Activated naive CD4-positive, alpha-beta T cell treated with anti-CD3 and anti-CD28 coated beads, Interleukin-2, amount 50 U/mL, for 24 hours (primary cell): ENCODE results near the gene C1QL1.

Experiments used
- H3K27ac Mint-ChIP-seq: one replicate; pipeline ENCODE4 v1.8.0; 2021; ENCODE audit warnings: mild to moderate bottlenecking, mixed read lengths
- H3K27me3 Mint-ChIP-seq: one replicate; pipeline ENCODE4 v1.8.0; 2021; ENCODE audit warnings: mixed read lengths
- H3K36me3 Mint-ChIP-seq: one replicate; pipeline ENCODE4 v1.8.0; 2021; ENCODE audit warnings: mixed read lengths
- H3K4me1 Mint-ChIP-seq: one replicate; pipeline ENCODE4 v1.8.0; 2021; ENCODE audit warnings: mixed read lengths
- H3K4me3 Mint-ChIP-seq: one replicate; pipeline ENCODE4 v1.8.0; 2021; ENCODE audit warnings: mild to moderate bottlenecking, mixed read lengths
- H3K9me3 Mint-ChIP-seq: one replicate; pipeline ENCODE4 v1.8.0; 2021; ENCODE audit warnings: mixed read lengths

The C1QL1 gene

DNA sequence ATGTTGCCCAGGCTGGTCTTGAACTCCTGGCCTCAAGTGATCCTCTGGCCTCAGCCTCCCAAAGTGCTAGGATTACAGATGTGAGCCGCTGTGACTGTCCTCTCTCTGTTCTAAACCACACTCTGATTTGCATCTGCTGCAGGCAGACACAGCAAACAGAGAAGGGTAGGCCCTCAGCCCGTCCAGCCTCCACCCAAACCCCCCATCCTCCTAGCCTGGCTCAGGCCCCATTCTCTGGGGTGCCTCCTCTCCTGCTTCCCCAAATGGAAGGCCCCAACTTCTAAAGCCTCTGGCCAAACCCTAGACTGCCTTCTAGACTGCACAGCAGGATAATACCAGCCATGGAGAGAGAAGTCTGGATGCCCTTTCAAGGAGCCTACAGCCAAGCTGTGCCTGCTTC is 48.7 kb downstream of the C1QL1 start:
- Mint-ChIP-seq H3K4me3 (no peak overlapping the region), H3K36me3 (no peaks in the 10 kb centered on the region), H3K4me1 (no peaks in the 10 kb centered on the region), H3K9me3 (no peaks in the 10 kb centered on the region), H3K27ac (no peak overlapping the region), H3K27me3 (peaks cover 2% of the 10 kb centered on the region)

DNA sequence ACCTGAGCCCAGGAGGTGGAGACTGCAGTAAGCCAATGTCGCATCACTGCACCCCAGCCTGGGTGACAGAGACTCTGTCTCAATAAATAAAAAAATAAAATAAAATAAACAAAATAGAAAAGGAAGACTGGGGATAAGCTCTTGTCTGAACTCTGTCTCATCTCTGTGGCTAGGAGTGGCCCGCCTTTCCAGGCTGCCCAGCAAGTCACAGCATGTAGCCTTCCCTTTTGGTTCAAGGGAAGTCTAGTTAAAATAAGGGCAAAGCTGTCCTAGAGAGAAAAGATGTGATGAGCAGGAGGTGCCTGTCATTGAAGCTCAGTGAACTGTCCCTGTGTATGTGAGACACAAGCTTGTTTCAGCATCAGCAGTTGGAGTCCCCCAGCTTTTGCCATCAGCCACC is 50.1 kb downstream of the C1QL1 start:
- H3K4me3 Mint-ChIP-seq, result no peak overlapping the region
- H3K27ac Mint-ChIP-seq, result no peak overlapping the region
- no peaks in the 10 kb centered on the region for H3K9me3 Mint-ChIP-seq
- H3K27me3 Mint-ChIP-seq, result peaks cover 6% of the 10 kb centered on the region
- peaks cover 6% of the 10 kb centered on the region for H3K4me1 Mint-ChIP-seq
- H3K36me3 Mint-ChIP-seq, result no peaks in the 10 kb centered on the region

DNA sequence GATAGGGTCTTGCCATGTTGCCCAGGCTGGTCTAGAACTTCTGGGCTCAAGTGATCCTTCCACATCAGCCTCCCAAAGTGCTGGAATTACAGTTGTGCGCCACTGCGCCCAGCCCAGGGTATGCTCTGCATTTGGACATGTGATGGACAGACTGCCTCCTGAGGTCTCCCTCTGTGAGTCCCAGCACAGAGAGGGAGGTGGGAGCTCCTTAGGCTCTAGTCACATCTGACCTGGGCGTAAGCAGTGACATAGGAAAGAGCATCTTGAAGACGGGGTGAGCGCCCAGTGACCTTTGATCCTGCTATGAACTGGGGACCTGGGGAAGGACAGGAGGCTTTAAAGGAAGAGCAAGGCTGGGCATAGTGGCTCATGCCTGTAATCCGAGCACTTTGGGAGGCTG is 50.6 kb downstream of the C1QL1 start:
- Mint-ChIP-seq H3K27ac (no peak overlapping the region), H3K27me3 (peaks cover 8% of the 10 kb centered on the region), H3K9me3 (no peaks in the 10 kb centered on the region), H3K4me1 (peaks cover 8% of the 10 kb centered on the region), H3K36me3 (no peaks in the 10 kb centered on the region), H3K4me3 (no peak overlapping the region)

DNA sequence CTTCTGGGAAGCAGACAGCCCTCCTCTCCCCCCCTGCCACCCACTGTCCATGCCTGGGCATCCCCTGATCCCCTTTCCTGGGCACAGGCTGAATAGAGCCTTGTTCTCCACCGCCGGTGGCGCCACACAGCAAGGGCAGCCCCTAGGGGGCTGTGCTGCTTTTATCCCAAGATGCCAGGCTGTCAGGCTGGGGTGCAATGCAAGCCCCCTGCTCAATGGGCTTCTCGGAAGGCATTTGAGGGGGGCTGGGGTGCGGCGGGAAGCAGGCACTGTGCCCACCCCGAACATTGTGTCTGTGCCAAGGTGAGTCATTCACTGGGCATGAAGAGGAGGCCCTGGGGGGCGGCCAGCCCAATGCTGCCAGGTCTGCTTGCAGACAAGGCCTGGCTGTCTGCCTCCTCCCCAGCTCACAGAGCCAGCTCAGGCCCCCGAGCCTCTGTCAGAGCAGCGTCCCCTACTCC is 51.3 kb downstream of the C1QL1 start:
- Mint-ChIP-seq H3K27me3 (peaks cover 10% of the 10 kb centered on the region), H3K4me3 (no peak overlapping the region), H3K4me1 (peaks cover 10% of the 10 kb centered on the region), H3K27ac (no peak overlapping the region), H3K9me3 (no peaks in the 10 kb centered on the region), H3K36me3 (no peaks in the 10 kb centered on the region)

DNA sequence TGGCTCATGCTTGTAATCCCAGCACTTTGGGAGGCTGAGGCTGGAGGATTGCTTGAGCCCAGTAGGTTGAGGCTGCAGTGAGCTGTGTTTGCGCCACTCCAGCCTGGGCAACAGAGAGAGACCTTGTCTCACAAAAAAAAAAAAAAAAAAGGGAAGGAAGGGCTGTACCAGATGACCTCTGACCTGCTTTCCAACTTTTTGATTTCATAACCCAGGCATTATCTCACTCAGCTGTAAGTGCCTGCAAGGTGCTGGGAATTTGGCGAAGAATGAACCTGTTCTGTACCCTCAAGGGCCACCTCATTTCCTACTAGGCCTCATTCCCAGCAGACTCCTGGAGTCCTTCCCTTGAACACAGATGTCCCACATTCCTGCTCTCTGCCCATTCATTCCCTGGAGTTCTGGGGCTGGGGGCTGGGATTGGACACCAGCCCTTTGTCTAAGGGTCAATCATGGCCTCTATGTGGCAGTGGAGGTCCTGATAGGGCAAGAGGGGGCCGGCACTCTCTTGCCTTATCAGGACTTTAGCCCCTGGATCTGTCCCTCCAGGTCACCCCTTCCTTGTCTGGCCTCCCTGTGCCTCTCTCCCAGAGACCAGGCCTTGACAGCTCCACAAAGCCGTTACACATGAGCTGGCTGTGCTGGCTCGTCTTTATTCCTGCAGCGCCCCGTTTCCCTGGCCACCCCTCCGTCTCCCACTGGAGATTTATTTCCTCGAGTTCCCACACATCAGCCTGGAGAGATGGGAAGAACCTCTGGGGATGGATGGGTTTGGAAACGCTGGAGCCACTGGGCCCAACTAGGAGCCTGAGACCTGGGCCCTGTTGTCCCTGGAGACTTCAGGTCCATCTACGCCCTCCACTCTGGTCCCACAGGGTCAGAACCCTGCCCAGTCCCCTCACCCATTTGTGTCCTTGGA is 52.0 kb downstream of the C1QL1 start:
- Mint-ChIP-seq H3K27ac (no peak overlapping the region), H3K36me3 (no peaks in the 10 kb centered on the region), H3K4me3 (no peak overlapping the region), H3K9me3 (no peaks in the 10 kb centered on the region), H3K4me1 (peaks cover 10% of the 10 kb centered on the region), H3K27me3 (peaks cover 10% of the 10 kb centered on the region)

DNA sequence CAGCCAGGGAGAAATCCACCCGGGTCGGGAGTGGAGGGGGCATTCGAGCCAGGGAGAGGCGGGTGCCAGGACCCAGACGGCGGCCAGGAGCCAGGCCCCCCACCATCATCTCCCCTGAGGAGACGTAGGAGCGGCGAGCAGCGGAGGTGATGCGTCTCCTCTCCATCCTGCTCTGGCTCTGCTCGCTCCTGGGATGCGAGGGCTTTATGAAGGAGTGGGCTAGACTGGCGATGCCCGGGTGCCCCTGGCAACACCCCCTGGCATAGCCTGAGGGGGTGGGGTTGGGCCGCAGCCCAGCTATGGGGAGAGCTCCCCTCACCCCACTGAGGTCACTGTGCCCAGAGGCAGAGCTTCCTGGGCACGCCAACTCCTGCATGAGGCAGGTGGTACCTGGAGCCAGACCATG is 52.8 kb downstream of the C1QL1 start, which contains the start of gene GFAP:
TSS of gene GFAP (minus strand) at position 180 of the 406 bp plus-strand sequence. CDS start at position 166, 14 bp downstream.
- Mint-ChIP-seq H3K27ac (no peak within 1 kb of the TSS), H3K4me1 (peaks cover 16% of the 10 kb centered on the region), H3K36me3 (no peaks in the 10 kb centered on the region), H3K4me3 (no peak within 1 kb of the TSS), H3K9me3 (no peaks in the 10 kb centered on the region), H3K27me3 (peaks cover 13% of the 10 kb centered on the region)

DNA sequence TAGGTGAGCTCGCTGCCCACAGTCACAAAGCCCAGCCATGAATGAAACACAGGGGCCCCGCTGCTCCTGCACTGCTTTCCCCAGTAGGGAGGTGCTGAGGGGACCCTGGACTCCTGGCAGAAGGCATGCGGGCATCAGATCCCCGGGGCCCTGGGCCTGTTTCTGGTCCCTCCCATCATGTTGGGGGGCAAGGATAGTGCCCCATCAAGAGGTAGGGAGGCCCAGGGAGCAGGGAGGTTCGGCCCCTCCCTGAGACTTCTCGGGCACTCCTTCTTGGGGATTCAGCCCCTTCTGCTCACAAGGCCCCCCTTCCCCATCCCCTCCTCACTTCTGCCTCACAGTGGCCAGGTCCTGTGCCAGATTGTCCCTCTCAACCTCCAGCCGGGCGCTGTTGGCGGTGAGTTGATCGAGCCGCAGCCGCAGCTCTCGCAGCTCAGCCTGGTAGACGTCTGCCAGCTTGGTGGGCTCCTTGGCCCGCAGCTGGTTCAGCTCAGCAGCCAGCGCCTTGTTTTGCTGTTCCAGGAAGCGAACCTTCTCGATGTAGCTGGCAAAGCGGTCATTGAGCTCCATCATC is 53.3 kb downstream of the C1QL1 start:
- no peak overlapping the region for H3K4me3 Mint-ChIP-seq
- peaks cover 16% of the 10 kb centered on the region for H3K4me1 Mint-ChIP-seq
- H3K27ac Mint-ChIP-seq, result no peak overlapping the region
- H3K36me3 Mint-ChIP-seq, result no peaks in the 10 kb centered on the region
- no peaks in the 10 kb centered on the region for H3K9me3 Mint-ChIP-seq
- H3K27me3 Mint-ChIP-seq, result peaks cover 13% of the 10 kb centered on the region

DNA sequence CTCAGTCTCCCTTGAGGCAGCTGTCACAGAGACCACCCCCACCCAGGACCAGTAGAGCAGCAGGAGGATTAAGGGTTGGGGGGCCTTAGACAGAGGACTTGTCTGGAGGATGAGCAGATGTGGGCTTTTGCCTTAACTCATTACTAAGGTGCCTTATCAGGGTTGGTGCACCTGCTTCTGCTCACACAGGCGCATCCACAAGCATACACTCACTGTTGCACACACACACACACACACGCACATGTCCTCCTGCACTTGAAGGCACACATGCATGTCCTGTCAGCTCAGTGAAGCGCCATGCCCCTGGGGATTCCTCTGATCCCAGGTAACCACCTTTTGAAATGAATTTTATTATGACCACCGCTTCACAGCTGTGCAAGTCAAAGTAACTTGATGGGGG is 54.0 kb downstream of the C1QL1 start:
- Mint-ChIP-seq H3K4me1 (peaks cover 16% of the 10 kb centered on the region), H3K4me3 (no peak overlapping the region), H3K9me3 (no peaks in the 10 kb centered on the region), H3K27ac (no peak overlapping the region), H3K27me3 (peaks cover 13% of the 10 kb centered on the region), H3K36me3 (no peaks in the 10 kb centered on the region)

DNA sequence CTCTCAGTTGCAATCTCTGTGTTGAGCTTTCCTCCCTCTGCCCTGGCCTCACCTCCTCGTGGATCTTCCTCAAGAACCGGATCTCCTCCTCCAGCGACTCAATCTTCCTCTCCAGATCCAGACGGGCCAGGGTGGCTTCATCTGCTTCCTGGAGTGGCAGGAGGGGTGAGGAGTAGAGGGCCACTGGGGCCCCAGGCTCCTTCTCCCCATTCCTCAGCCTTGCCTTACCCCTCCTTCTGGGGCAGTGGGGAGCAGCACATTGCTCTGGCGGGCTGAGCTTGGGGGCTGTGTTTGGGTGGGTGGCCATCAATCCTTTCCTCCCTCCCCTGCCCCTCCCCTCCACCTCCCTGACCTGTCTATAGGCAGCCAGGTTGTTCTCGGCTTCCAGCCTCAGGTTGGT is 54.4 kb downstream of the C1QL1 start:
- no peaks in the 10 kb centered on the region for H3K36me3 Mint-ChIP-seq
- H3K4me1 Mint-ChIP-seq, result peaks cover 16% of the 10 kb centered on the region
- no peak overlapping the region for H3K4me3 Mint-ChIP-seq
- H3K27me3 Mint-ChIP-seq, result peaks cover 13% of the 10 kb centered on the region
- H3K9me3 Mint-ChIP-seq, result no peaks in the 10 kb centered on the region
- no peak overlapping the region for H3K27ac Mint-ChIP-seq

DNA sequence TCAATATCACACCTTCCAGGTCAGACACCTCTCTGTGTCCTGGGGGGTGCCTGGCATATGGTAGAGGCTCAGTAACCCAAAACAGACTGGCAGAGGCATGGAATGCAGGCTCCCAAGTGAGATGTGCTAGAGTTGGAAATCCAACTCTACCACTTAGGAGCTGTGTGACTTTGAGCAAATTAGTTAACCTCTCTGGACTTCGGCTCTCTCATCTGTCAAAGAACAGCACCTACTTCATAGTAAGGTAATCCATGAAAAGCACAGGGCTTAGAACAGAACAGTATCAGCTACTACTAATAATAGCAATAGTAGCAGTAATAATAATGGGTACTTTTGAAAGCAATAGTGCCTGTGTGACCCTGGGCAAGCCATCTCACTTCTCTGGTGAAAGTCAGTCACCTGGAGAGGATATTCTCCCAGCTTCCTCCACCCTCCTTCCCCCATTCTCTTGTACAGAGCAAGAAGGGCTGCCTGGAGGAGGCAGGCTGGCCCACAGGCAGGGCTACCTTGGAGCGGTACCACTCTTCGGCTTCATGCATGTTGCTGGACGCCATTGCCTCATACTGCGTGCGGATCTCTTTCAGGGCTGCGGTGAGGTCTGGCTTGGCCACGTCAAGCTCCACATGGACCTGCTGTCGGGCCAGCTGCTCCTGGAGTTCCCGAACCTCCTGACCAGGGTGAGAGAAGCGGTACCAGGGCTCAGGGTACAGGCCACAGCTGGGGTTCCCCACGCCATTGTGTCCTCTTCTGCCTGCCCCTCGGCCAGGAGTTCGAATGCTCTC is 55.1 kb downstream of the C1QL1 start:
- no peak overlapping the region for H3K27ac Mint-ChIP-seq
- H3K4me3 Mint-ChIP-seq, result peak overlapping the region; percentile 59
- no peaks in the 10 kb centered on the region for H3K36me3 Mint-ChIP-seq
- no peaks in the 10 kb centered on the region for H3K9me3 Mint-ChIP-seq
- H3K27me3 Mint-ChIP-seq, result peaks cover 13% of the 10 kb centered on the region
- H3K4me1 Mint-ChIP-seq, result peaks cover 16% of the 10 kb centered on the region

DNA sequence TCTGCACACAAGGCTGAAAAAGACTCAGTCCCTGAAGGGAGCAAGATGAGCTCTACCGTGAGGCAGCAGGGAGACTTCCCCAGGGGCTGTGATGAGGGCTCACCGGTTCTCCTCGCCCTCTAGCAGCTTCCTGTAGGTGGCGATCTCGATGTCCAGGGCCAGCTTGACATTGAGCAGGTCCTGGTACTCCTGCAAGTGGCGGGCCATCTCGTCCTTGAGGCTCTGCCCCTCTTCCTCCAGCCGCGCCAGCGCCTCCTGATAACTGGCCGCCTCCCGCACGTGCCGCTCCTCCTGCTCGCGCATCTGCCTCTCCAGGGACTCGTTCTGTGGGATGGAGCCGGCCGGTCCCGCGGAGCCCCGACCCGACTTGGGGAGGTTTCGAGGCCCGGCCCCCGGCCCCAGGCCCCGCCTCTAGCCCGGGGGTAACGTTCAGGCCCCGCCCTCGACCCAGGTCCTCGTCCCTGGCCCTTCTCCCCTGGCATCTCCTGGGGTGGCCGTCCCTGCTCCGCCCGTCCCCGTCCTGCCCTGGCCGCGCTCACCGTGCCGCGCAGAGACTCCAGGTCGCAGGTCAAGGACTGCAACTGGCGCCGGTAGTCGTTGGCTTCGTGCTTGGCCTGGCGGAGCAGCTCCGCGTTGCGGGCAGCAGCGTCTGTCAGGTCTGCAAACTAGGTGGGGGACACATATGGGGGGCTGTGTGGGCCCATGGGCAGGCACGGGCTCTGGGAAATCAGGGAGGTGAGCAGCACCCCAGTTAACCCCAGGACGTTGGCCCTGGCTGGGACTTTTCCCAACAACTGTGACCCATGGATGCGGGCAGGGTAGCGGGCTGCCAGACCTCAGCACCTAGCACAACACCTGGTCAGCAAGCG is 56.7 kb downstream of the C1QL1 start:
- Mint-ChIP-seq H3K36me3 (no peaks in the 10 kb centered on the region), H3K4me3 (peak overlapping the region; percentile 65), H3K9me3 (no peaks in the 10 kb centered on the region), H3K27me3 (peaks cover 13% of the 10 kb centered on the region), H3K27ac (no peak overlapping the region), H3K4me1 (peaks cover 16% of the 10 kb centered on the region)

DNA sequence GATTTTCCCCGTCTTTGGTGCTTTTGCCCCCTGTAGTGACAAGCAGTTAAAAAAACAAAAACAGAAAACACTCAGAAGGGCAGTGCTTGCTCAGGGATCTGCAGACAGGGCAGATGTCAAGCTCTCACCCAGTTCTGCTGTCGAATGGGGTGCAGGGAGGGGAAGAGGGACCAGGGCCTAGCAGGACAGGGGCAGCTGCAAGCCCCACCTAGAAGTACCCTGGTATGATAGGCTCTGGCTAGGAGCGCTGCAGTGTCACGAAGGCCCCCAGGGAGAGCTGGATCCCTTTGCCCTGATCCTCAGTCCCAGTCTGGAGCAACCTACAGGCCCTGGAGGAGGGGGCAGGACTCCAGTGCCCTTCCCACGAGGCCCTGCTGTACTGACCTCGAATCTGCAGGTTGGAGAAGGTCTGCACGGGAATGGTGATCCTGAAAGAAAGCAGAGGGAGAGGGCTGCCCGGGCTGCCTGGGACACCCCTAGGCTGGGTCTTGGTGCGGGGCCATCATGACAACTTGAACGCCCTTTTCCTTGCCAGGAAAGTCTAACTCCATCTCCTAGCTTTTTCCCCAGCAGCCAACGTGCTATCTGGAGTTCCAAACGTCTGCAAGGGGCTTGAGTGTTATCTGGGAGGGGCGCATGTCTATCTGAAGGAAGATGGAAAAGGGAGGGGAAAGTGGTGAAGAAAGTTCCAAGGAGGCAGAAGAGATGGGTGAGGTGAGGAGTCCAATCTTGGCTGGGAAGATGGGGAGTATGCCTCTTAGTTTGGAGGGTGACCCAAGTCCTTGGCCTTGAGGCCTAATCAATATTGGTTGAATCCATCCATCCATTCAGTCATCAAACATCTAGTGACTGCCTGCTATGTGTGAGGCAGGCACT is 57.6 kb downstream of the C1QL1 start:
- Mint-ChIP-seq H3K4me3 (peak overlapping the region; percentile 65), H3K4me1 (peaks cover 16% of the 10 kb centered on the region), H3K27ac (no peak overlapping the region), H3K27me3 (peaks cover 13% of the 10 kb centered on the region), H3K36me3 (no peaks in the 10 kb centered on the region), H3K9me3 (no peaks in the 10 kb centered on the region)
